Measurements from ENCODE around the gene BRD2. TPM values are rescaled to one million over a fixed set of nuclear protein-coding genes. Genes with fewer than 3 reads are reported as not detected.

Gene BRD2
- total RNA-seq, 1 experiment from 2014 or later, result 223 TPM

GRCh38 chr6:32972353-32973143 is 4.2 kb downstream of the BRD2 start:
- DNase-seq (ENCODE audit: low read depth), result peak; percentile 27

- peak; percentile 73 for DNase-seq (ENCODE audit: low read depth)
These were observed 5.0 kb downstream of the BRD2 start for GRCh38 chr6:32973144-32974015.

- peak; percentile 67 for DNase-seq (ENCODE audit: low read depth)
These were observed 5.6 kb downstream of the BRD2 start for GRCh38 chr6:32974016-32974333.

- DNase-seq (ENCODE audit: low read depth), result no peak
These were observed 6.3 kb downstream of the BRD2 start for GRCh38 chr6:32974541-32975308.

GRCh38 chr6:32975886-32976285 is 7.5 kb downstream of the BRD2 start:
- DNase-seq (ENCODE audit: low read depth), result no peak

- no peak for DNase-seq (ENCODE audit: low read depth)
These were observed 8.1 kb downstream of the BRD2 start for GRCh38 chr6:32976334-32977069.

- DNase-seq (ENCODE audit: low read depth), result no peak
These were observed 9.0 kb downstream of the BRD2 start for GRCh38 chr6:32977272-32977952.

- no peak for DNase-seq (ENCODE audit: low read depth)
These were observed 9.5 kb downstream of the BRD2 start for GRCh38 chr6:32977953-32978324.

GRCh38 chr6:32979720-32980487 is 11.5 kb downstream of the BRD2 start:
- DNase-seq (ENCODE audit: low read depth), result peak; percentile 19

- DNase-seq (ENCODE audit: low read depth), result peak; percentile 30
These were observed 12.2 kb downstream of the BRD2 start for GRCh38 chr6:32980488-32981038.

- peak; percentile 54 for DNase-seq (ENCODE audit: low read depth)
These were observed 13.8 kb downstream of the BRD2 start for GRCh38 chr6:32982084-32982701.

- DNase-seq (ENCODE audit: low read depth), result peak; percentile 46
These were observed 14.5 kb downstream of the BRD2 start for GRCh38 chr6:32982702-32983492.

- peak; percentile 29 for DNase-seq (ENCODE audit: low read depth)
These were observed 15.1 kb downstream of the BRD2 start for GRCh38 chr6:32983493-32983848.

GRCh38 chr6:32983964-32984621 is 15.7 kb downstream of the BRD2 start:
- DNase-seq (ENCODE audit: low read depth), result no peak

GRCh38 chr6:32984622-32985389 is 16.4 kb downstream of the BRD2 start:
- DNase-seq (ENCODE audit: low read depth), result peak; percentile 91

GRCh38 chr6:32989368-32989767 is 21.0 kb downstream of the BRD2 start:
- no peak for DNase-seq (ENCODE audit: low read depth)

- DNase-seq (ENCODE audit: low read depth), result no peak
These were observed 23.6 kb downstream of the BRD2 start for GRCh38 chr6:32991972-32992371.
